H54 (cell line): ENCODE results near the gene BMAL1.
A peak's percentile ranks its signal among the peaks of the same experiment; 100 is the strongest.

Experiments
- DNase-seq: peaks from one replicate; pipeline ENCODE4 v3.0.0; 2011; ENCODE audit warnings: low spot score, mixed read lengths; ENCODE audit not compliant: insufficient read length
- FAIRE-seq: peaks from 3 replicates; lab custom pipeline; 2011; peaks lifted over from hg19 to GRCh38; lab: Jason Lieb, UNC
- POLR2A ChIP-seq: IDR thresholded peaks from 2 replicates; pipeline ENCODE4 v1.6.1; 2011; ENCODE audit warnings: low read depth, mild to moderate bottlenecking, low read length

The BMAL1 gene

DNA sequence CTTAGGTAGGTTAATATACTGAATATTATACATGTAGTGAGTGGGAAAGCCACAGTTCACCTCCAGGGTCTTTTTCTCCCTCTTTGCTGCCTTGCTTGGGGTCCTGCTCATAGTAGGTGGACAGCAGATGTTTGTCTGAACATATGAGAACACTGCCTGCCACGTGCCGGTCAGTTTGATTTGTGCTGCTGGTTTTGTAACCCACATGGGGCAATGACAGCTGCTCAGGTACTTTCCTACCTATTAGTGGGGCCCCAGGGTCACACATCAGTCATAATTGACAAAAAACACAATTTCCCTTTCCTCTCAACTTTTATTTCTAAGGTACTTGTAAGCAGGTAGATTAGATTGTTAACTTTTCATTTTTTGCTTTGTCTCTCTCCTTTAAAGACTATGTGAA, 43.8 kb downstream of the BMAL1 start:
- TF ChIP-seq POLR2A, result no peak
- DNase-seq, result no peak
- no peak for FAIRE-seq

DNA sequence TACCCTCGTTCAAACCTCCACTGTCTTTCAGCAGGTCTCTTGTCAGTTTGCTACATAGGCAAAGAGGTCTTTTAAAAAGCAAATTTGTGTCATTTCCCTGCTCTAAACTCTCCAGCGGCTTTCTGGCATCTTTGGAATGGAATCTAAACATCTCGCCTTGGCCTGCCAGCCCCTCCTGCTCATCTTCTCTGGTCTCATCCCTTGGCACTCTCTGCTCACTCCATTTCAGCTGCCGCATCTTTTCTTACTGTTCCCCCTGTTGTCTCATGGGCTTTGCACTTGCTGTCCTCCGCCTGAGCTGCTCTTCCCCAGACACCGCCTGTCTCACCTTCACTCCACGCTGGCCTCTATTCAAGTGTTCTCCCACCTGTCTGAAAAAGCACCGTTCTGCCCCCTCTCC, 46.6 kb downstream of the BMAL1 start:
- FAIRE-seq (no peak), DNase-seq (no peak)
- no peak for TF ChIP-seq POLR2A

DNA sequence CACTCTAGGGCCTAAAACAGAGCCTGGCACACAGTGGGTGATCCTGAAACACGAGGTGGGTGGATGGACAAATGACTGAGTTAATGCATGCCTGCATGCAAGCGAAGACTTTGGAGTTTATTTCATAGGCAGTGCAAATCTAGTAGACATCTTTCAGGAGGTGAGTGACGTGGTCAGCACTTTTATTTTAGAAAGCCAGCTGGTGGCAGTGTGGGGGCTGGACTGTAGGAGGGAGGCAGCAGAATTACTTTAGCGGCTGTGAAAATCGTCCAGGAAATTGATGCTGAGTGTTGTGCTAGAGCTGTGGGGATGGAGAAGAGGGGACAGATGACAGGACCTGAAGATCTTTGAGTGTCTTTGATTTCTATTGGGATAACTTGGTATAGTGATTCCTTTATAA, 47.1 kb downstream of the BMAL1 start:
- DNase-seq, result no peak
- no peak for FAIRE-seq
- no peak for TF ChIP-seq POLR2A

DNA sequence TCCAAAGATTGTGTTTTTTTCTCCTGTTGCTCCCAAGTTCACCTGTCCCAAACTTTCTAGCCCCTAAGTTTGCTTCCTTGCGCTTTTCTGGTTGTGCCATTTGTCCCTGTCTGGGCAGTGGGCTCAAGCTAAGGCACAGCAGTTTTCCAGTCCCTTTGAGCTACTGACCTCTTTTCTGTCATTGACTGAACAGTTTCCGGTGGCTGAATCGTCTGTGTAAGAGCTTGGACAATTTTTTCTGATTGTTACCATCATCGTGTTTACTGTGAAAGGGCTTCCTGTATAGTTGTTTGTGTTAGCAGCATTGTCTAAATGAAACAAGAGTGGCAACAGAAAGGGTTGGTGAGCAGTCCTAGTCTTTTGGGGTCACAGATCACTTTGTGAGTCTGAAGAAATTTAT, 49.8 kb downstream of the BMAL1 start:
- no peak for TF ChIP-seq POLR2A

DNA sequence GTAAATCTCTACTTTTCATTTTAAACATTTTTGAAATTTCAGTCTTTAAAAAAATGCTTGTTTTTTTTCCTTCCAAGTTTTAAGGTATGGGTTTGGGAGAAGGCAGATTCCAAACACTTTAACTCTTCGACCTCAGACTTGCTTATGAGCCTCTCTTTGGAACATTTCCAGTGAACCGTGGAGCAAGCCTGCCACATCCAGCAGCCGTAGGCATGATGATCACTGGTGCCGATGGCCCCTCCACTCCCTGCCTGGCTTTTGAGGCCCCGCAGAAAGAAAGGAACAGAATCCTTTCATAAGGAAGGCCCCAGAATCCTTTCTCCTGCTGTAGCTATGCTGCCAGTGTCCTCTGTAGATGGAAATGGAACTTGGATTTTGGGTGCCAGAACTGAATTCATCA, 50.7 kb downstream of the BMAL1 start:
- DNase-seq, result no peak
- FAIRE-seq, result no peak
- no peak for TF ChIP-seq POLR2A

More for the DNA sequence above, 49.8 kb downstream of the BMAL1 start:
- FAIRE-seq, result no peak
- DNase-seq, result no peak

DNA sequence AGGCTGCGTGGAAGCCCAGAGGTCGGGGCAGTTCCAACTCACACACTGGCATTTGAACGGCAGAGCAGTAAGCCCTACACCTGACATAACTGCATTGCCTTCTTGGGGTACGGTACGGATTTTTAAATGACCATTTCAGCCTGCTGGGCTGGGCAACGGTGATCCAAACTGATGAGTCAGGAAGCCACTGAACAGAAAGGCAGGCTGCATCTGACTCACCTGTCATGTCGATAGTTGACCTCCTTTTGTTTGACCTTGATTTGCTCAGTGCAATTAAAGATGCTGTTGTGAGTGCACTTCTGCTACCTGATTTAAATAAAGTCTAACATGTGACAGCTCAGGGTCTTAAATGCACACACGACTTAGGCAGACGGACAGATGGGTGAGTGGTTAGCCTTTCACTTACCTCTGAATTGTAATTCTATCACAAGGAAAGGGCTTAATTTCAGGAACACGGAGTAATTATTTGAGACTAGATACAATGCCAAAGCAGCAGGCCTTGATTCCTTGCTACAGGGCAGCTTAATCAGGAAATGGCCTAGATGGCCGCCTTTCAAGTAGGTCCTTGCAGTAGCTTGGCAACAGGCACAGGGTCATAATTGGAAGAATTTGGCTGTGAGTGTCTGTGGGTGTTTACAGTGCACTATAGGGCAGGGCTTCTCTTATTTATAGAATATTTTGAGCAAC, 52.2 kb downstream of the BMAL1 start:
- no peak for TF ChIP-seq POLR2A
- FAIRE-seq, result peak; percentile 60
- no peak for DNase-seq

DNA sequence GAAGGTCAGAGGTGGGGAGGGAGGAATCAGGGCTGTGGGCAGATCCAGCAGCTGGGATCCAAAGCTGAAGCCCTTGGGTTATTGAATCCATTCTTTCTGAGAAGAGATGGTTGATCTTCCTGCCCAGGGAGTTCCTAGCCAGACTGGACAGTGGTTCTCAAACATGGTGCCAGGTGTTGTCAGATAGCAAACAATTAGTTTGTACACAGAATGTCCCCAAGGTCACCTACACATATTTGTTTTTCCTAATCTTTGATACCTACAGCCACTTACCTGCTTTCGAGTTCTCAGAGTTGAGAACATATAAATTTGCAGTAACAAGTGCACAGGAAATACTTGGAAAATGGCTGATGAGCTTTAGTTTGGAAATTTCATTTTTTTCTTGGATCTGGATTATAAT, 54.5 kb downstream of the BMAL1 start:
- no peak for TF ChIP-seq POLR2A
- no peak for DNase-seq
- FAIRE-seq, result no peak

DNA sequence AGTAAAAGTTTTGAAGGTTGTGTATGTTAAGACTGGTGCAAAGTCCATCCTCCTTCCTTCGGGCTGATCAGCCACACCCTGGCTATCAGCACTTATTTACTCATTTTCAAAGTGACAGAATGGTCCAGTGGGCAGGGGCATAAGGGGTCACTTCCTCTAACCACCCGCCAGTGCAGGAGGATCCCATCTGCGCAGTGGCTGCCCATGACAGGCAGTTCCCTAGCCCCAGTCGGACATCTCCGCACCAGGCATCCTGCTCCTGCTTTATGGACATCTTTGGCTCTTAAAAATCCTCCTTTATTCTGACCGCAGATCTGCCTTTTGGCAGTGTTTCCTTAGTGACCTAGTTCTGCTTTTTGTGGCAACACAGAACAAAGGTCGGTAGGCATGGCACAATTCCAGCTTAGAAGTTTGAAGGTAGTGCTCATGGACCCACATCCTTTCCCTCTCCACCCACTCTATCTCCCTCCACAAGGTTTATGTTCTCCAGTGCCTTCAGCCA, 55.9 kb downstream of the BMAL1 start:
- FAIRE-seq (peak; percentile 73), DNase-seq (no peak)
- no peak for TF ChIP-seq POLR2A

DNA sequence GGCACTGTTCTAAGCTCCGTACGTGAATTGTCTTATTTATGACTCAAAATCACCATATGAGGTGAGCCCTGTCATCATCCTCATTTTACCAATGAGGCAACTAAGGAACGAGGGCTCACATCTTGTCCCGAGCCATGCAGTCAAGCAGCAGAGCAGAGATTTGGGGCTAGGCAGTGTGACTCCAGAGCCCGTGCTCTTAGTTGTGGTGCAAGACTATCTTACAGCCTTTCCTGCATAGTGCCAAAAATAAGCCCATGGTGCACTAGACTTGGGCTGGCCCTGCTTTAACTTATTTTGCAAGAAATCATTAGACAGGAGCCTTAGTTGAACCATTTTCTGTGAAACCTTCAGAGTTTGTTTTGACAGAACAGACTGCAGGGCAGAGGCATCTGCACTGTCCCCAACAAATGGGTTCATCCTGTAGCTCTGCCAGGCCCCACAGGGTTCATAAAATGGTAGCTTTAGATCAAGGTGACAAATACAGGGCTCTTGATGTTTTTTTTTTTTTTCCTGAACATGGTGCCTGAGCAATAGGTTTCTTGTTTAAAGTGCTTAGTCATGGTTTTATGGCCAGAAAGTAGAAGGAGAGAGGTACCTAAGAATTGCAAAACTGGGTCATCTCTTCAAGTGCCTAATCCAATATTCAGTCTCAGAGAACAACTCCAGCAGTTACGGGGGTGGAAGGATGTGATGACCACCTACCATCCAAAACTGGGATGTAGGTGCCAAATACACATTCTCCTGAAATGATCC, 56.6 kb downstream of the BMAL1 start:
- DNase-seq (no peak), FAIRE-seq (no peak)
- TF ChIP-seq POLR2A, result no peak

DNA sequence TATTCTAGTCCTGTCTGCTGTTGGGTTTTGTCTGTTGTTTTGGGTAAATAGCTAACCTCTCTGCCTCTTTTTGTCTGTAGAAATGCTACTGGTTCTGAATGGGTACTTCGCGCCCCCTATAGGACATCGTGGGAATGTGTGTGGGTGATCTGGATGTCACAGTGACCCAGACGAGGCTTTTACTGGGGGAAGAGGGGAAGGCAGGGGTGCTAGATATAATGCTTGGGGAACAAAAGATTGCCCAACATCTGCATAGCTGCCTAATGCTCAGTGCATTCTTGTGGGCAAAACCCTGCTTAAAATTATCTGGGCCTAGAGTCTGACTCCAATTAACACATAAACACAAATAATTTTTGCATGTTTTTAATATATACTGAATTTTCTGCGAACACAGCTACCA, 57.7 kb downstream of the BMAL1 start:
- FAIRE-seq (no peak), DNase-seq (no peak)
- no peak for TF ChIP-seq POLR2A

DNA sequence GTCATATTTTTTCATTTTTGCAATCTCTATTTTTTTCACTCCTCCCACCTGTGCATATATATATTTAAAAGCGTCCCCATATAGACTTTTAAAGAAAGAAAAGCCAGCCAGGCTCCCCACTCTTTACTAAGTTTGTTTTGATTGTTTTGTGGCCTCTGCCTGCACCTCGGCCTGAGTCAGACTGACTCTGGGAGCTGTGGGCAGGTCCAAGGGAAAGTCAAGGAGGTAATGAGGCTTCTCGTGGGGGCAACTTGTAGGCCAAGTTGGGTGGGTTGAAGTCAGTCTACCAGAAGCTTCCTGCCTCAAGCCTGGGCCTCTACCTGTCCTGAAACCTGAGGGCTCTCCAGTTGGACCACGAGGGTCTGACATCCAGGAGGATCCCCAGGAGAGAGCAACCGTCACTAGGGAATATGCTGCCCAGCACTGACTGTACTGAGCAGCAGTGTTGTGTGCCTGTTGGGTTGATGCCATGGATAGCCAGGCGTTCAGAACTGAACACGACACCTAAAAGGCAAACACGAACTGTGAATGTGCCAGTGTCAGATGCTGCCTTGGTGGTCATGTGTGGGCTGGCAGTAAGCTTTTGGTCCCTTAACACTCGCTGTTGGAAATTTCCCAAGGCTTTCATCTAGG, 58.8 kb downstream of the BMAL1 start:
- TF ChIP-seq POLR2A, result no peak
- DNase-seq (no peak), FAIRE-seq (no peak)

DNA sequence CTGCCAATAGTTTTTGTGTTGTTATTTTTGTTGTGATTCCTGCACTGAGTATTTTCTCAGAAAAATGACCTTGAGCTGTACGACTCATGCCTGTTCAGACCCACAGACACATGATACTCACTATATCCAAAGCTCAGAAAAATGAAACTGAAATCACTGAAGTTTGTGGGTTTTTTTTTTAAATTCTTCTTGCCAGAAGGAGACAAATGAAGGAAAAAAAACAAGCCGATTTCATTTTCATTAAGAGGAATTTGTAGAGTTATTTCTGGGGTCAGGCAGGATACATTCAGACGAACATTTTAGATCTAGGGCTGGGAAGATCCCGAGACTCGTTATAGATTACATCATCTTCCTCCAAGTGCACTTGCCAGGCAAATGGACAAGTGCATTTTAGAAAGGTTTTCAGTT, 60.4 kb downstream of the BMAL1 start:
- no peak for DNase-seq
- no peak for TF ChIP-seq POLR2A
- no peak for FAIRE-seq

DNA sequence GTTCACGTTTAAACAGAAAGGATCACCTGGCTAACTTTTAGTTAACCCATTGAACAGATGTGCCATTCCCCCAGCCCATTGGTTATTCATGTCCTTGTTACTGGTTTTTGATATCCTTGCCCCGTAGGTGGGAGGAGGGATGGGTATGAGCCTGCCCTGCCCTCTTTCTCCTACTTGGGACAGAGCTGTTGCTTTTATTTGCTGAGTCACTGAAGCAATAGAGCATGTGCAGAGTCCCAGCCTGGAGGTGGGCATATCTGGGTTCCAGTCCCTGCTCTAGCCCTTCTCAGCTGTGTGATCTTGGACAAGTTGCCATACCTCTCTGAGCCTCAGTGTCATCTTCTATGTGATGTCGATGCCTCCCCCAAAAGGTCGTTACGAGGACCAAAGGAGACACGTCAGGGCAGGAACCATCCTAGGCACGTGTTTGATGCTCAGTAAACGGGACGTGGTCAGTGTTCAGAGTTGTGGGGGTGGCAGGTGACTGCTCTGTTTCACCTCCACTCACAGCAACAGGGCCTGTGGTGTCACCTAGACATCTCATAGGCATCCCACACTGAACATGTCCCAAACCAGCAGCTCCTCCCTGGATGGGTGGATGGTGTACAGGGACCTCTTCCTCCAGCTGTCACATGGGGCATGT, 61.0 kb downstream of the BMAL1 start:
- DNase-seq, result peak; percentile 52
- FAIRE-seq, result peak; percentile 50
- 0 out of 2 replicates have a peak, but pooled peaks have one; percentile 5 for TF ChIP-seq POLR2A
